ENCODE results near the gene NPHP4.

DNA sequence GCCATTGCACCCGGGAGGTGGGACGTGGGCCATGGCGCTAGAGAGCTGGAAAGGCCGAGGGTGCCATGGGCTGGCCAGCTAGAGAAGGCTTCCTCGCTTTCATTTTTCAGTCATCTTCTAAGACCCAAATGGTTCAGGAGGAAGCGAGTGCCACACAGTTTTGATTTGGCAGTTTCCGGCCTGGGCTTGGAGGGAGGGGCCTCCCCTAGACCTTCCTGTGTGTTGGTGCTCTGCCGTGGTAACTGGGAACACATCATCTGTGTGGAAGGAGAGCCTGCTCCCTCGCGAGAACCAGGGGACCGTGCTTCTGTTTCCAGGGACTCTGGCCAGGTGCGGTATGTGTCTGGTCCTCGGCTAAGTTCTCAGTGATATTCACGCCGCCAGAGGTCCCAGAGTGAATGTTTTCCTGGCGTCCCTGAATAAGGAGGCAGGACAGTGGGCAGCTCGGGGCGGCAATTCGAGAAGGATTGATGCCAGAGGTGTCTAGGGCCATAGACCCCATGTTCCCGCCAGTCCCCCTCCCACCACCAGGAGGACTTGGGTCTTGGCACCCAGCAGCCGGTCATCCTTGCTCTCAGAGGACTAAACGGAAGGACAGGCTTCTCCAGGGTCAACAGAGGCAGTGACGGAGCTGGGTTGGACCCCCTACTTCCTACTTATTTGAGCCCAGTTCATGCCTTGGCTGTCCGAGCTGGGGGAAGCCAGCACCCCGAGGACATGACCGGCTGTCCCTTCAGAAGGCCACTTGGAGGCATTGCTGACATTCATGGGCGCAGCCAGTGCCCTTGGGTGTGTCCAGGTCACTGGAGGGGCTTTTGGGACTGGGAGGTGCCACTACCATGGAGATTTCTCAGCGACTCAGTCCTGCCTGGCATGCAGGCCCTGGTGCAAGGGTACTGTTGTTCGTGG lies 2.7 kb upstream of the NPHP4 start:
- no peak for TF ChIP-seq ZNF274 (IDR thresholded peaks at IDR 0.05; ENCODE audit: low read depth, low read length)
- TF ChIP-seq SUZ12 (IDR thresholded peaks at IDR 0.05; ENCODE audit: extremely low read depth, insufficient read depth, insufficient read length) = no peak
